GM23338 (cell line): ENCODE measurements around the gene NABP1. TPM values are rescaled to one million over a fixed set of nuclear protein-coding genes. Genes with fewer than 3 reads are reported as not detected.

ENCODE experiments used
- ATAC-seq: fragments of 200-7000 bp; cut with Tn5 transposase; 3 replicates; pipeline ENCODE4 v1.9.1; 2020
- DNase-seq: peaks from one replicate; pipeline ENCODE4 v3.0.0-alpha.2; 2015; ENCODE audit warnings: low spot score
- H2AFZ ChIP-seq: fragments of 200-600 bp; sonication (generic); 2 replicates; pipeline ENCODE4 v1.8.0; 2016; ENCODE audit warnings: antibody characterized with exemption, mild to moderate bottlenecking, moderate library complexity
- H3F3A ChIP-seq: fragments of 200-600 bp; sonication (generic); replicated peaks from 2 replicates; pipeline ENCODE4 v1.8.0; 2017; ENCODE audit warnings: antibody characterized with exemption, mixed run types, low read depth
- H3K27ac ChIP-seq: fragments of 200-600 bp; sonication (generic); 2 replicates; pipeline ENCODE4 v1.6.1; 2016; ENCODE audit warnings: low read depth
- H3K27me3 ChIP-seq: fragments of 200-600 bp; sonication (generic); 2 replicates; pipeline ENCODE4 v1.8.0; 2016; ENCODE audit warnings: mild to moderate bottlenecking, mixed run types, moderate library complexity; ENCODE audit not compliant: insufficient read depth
- H3K36me3 ChIP-seq: fragments of 200-600 bp; sonication (generic); 2 replicates; pipeline ENCODE4 v1.8.0; 2016; ENCODE audit warnings: mild to moderate bottlenecking; ENCODE audit not compliant: insufficient read depth
- H3K4me1 ChIP-seq: fragments of 200-600 bp; sonication (generic); 2 replicates; pipeline ENCODE4 v1.8.0; 2016; ENCODE audit warnings: mild to moderate bottlenecking, moderate library complexity; ENCODE audit not compliant: insufficient read depth
- H3K4me2 ChIP-seq: fragments of 200-600 bp; sonication (generic); 2 replicates; pipeline ENCODE4 v1.7.1; 2017; ENCODE audit warnings: mixed run types
- H3K4me3 ChIP-seq: fragments of 200-600 bp; sonication (generic); 2 replicates; pipeline ENCODE4 v1.6.1; 2016; ENCODE audit warnings: mixed run types
- H3K79me2 ChIP-seq: fragments of 200-600 bp; sonication (generic); replicated peaks from 2 replicates; pipeline ENCODE4 v1.8.0; 2017; ENCODE audit warnings: mild to moderate bottlenecking; ENCODE audit not compliant: insufficient read depth
- H3K9me2 ChIP-seq: fragments of 200-600 bp; sonication (generic); 2 replicates; pipeline ENCODE4 v1.8.0; 2017; ENCODE audit not compliant: insufficient read depth
- H4K20me1 ChIP-seq: fragments of 200-600 bp; sonication (generic); replicated peaks from 2 replicates; pipeline ENCODE4 v1.8.0; 2017; ENCODE audit warnings: mild to moderate bottlenecking; ENCODE audit not compliant: insufficient read depth
- H3K27ac Mint-ChIP-seq: 2 replicates; pipeline ENCODE4 v1.8.0; 2020; ENCODE audit warnings: inconsistent platforms, mild to moderate bottlenecking, moderate library complexity, mixed read lengths
- H3K27me3 Mint-ChIP-seq: 3 replicates; pipeline ENCODE4 v1.8.0; 2022; ENCODE audit warnings: low read depth, mild to moderate bottlenecking, moderate library complexity, mixed read lengths, inconsistent platforms; ENCODE audit not compliant: insufficient read depth, poor library complexity
- H3K36me3 Mint-ChIP-seq: 3 replicates; pipeline ENCODE4 v1.8.0; 2021; ENCODE audit warnings: low read depth, mild to moderate bottlenecking, inconsistent platforms, moderate library complexity, mixed read lengths
- H3K4me1 Mint-ChIP-seq: 3 replicates; pipeline ENCODE4 v1.8.0; 2020; ENCODE audit warnings: mild to moderate bottlenecking, inconsistent platforms, mixed read lengths
- H3K4me3 Mint-ChIP-seq: 3 replicates; pipeline ENCODE4 v1.8.0; 2021; ENCODE audit warnings: moderate library complexity, mild to moderate bottlenecking, inconsistent platforms, mixed read lengths
- H3K9me3 Mint-ChIP-seq: 3 replicates; pipeline ENCODE4 v1.8.0; 2020; ENCODE audit warnings: moderate library complexity, mild to moderate bottlenecking, inconsistent platforms, mixed read lengths
- CTCF ChIP-seq, 2 experiments: fragments of 200-600 bp in 1 of 2; sonication (generic) in 1 of 2; conservative IDR thresholded peaks; 2 replicates each; pipeline versions ENCODE4 v1.5.1 to v1.6.1; 2016 to 2017; ENCODE audit warnings: antibody characterized with exemption in 2 of 2, low read depth in 2 of 2, mild to moderate bottlenecking in 2 of 2, moderate library complexity in 1 of 2
- ETS1 ChIP-seq: IDR thresholded peaks from 2 replicates; pipeline ENCODE4 v1.6.1; 2016; ENCODE audit warnings: antibody characterized with exemption
- JUNB ChIP-seq: IDR thresholded peaks from one replicate; pipeline ENCODE4 v1.6.1; 2016; ENCODE audit warnings: antibody characterized with exemption; ENCODE audit not compliant: unreplicated experiment
- NANOG ChIP-seq: IDR thresholded peaks from 2 replicates; pipeline ENCODE4 v1.6.1; 2016; ENCODE audit warnings: antibody characterized with exemption, borderline replicate concordance
- POLR2AphosphoS5 ChIP-seq: IDR thresholded peaks from 2 replicates; pipeline ENCODE4 v1.6.1; 2016; ENCODE audit warnings: antibody characterized with exemption, low read depth
- STAT1 ChIP-seq: IDR thresholded peaks from one replicate; pipeline ENCODE4 v1.6.1; 2016; ENCODE audit warnings: antibody characterized with exemption; ENCODE audit not compliant: unreplicated experiment
- ZNF114 ChIP-seq: fragments of 250-450 bp; sonication (Bioruptor Pico); IDR thresholded peaks from 2 replicates; pipeline ENCODE4 v1.5.0; 2020; ENCODE audit warnings: mild to moderate bottlenecking, moderate library complexity
- ZNF331 ChIP-seq: fragments of 250-450 bp; sonication (Bioruptor Pico); IDR thresholded peaks from 2 replicates; pipeline ENCODE4 v1.5.0; 2020; ENCODE audit warnings: low read depth, mild to moderate bottlenecking, moderate library complexity
- polyA plus RNA-seq: library from polyadenylated mRNA; unstranded; fragments of >200 nt; fragmentation: Nextera tagmentation; extraction: Ambion mirVana; gene quantifications from 2 replicates; pipeline ENCODE4 v1.2.1, GENCODE V29; 2016
- total RNA-seq: library from RNA; depleted of rRNA; stranded (reverse); fragments of >200 nt; shearing (Covaris generic); gene quantifications from 2 replicates; pipeline ENCODE4 v1.2.3, GENCODE V29; 2014
- TF ChIP-seq, protein P1 (sequence below): IDR thresholded peaks from one replicate; pipeline ENCODE4 v1.6.1; 2018; ENCODE audit warnings: antibody characterized with exemption; ENCODE audit not compliant: unreplicated experiment
- TF ChIP-seq, protein P2 (sequence below): fragments of 250-450 bp; sonication (Bioruptor Pico); IDR thresholded peaks from 2 replicates; pipeline ENCODE4 v1.5.0; 2020; ENCODE audit warnings: mild to moderate bottlenecking, moderate library complexity

The NABP1 gene
- total and polyA plus RNA-seq, 2 experiments from 2014 or later, result 5.2 to 5.6 TPM

DNA sequence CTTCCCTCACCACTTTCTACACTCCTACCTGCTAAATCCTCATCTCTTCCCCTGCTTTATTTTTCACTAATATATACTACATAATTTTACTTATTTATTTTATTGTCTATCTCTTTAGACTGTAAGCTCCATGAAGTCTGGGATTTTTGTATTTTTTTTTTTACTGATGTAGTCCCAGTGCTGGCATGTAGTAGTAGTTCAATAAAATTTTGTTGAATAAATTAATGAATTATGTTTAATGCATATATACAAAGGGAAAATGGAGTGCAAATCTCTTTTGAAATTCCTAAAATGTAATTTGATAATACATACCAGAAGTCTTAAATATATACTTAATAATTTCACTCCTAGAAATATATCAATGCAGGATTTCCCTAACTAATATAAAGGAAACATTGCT, 7.1 kb upstream of the NABP1 start:
- no peaks in the 10 kb centered on the region for H3K27me3 ChIP-seq
- no peaks in the 10 kb centered on the region for H3K9me3 Mint-ChIP-seq
- no peak for ATAC-seq
- no peak overlapping the region for H3K27ac Mint-ChIP-seq
- no peaks in the 10 kb centered on the region for H4K20me1 ChIP-seq
- H3F3A ChIP-seq, result no peaks in the 10 kb centered on the region
- no peak overlapping the region for H3K27ac ChIP-seq
- H3K4me1 Mint-ChIP-seq, result peaks cover 5% of the 10 kb centered on the region
- no peak overlapping the region for H3K4me3 Mint-ChIP-seq
- no peaks in the 10 kb centered on the region for H3K79me2 ChIP-seq
- H3K4me2 ChIP-seq, result no peak overlapping the region
- H2AFZ ChIP-seq, result no peak overlapping the region
- H3K36me3 Mint-ChIP-seq, result no peaks in the 10 kb centered on the region
- no peak for DNase-seq
- H3K4me3 ChIP-seq, result no peak overlapping the region
- TF ChIP-seq STAT1, result no peak
- TF ChIP-seq, protein P1, sequence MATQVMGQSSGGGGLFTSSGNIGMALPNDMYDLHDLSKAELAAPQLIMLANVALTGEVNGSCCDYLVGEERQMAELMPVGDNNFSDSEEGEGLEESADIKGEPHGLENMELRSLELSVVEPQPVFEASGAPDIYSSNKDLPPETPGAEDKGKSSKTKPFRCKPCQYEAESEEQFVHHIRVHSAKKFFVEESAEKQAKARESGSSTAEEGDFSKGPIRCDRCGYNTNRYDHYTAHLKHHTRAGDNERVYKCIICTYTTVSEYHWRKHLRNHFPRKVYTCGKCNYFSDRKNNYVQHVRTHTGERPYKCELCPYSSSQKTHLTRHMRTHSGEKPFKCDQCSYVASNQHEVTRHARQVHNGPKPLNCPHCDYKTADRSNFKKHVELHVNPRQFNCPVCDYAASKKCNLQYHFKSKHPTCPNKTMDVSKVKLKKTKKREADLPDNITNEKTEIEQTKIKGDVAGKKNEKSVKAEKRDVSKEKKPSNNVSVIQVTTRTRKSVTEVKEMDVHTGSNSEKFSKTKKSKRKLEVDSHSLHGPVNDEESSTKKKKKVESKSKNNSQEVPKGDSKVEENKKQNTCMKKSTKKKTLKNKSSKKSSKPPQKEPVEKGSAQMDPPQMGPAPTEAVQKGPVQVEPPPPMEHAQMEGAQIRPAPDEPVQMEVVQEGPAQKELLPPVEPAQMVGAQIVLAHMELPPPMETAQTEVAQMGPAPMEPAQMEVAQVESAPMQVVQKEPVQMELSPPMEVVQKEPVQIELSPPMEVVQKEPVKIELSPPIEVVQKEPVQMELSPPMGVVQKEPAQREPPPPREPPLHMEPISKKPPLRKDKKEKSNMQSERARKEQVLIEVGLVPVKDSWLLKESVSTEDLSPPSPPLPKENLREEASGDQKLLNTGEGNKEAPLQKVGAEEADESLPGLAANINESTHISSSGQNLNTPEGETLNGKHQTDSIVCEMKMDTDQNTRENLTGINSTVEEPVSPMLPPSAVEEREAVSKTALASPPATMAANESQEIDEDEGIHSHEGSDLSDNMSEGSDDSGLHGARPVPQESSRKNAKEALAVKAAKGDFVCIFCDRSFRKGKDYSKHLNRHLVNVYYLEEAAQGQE, result no peak
- no peak for TF ChIP-seq ZNF114 (CRISPR knock-in tag)
- TF ChIP-seq POLR2AphosphoS5, result no peak
- TF ChIP-seq, protein P2, sequence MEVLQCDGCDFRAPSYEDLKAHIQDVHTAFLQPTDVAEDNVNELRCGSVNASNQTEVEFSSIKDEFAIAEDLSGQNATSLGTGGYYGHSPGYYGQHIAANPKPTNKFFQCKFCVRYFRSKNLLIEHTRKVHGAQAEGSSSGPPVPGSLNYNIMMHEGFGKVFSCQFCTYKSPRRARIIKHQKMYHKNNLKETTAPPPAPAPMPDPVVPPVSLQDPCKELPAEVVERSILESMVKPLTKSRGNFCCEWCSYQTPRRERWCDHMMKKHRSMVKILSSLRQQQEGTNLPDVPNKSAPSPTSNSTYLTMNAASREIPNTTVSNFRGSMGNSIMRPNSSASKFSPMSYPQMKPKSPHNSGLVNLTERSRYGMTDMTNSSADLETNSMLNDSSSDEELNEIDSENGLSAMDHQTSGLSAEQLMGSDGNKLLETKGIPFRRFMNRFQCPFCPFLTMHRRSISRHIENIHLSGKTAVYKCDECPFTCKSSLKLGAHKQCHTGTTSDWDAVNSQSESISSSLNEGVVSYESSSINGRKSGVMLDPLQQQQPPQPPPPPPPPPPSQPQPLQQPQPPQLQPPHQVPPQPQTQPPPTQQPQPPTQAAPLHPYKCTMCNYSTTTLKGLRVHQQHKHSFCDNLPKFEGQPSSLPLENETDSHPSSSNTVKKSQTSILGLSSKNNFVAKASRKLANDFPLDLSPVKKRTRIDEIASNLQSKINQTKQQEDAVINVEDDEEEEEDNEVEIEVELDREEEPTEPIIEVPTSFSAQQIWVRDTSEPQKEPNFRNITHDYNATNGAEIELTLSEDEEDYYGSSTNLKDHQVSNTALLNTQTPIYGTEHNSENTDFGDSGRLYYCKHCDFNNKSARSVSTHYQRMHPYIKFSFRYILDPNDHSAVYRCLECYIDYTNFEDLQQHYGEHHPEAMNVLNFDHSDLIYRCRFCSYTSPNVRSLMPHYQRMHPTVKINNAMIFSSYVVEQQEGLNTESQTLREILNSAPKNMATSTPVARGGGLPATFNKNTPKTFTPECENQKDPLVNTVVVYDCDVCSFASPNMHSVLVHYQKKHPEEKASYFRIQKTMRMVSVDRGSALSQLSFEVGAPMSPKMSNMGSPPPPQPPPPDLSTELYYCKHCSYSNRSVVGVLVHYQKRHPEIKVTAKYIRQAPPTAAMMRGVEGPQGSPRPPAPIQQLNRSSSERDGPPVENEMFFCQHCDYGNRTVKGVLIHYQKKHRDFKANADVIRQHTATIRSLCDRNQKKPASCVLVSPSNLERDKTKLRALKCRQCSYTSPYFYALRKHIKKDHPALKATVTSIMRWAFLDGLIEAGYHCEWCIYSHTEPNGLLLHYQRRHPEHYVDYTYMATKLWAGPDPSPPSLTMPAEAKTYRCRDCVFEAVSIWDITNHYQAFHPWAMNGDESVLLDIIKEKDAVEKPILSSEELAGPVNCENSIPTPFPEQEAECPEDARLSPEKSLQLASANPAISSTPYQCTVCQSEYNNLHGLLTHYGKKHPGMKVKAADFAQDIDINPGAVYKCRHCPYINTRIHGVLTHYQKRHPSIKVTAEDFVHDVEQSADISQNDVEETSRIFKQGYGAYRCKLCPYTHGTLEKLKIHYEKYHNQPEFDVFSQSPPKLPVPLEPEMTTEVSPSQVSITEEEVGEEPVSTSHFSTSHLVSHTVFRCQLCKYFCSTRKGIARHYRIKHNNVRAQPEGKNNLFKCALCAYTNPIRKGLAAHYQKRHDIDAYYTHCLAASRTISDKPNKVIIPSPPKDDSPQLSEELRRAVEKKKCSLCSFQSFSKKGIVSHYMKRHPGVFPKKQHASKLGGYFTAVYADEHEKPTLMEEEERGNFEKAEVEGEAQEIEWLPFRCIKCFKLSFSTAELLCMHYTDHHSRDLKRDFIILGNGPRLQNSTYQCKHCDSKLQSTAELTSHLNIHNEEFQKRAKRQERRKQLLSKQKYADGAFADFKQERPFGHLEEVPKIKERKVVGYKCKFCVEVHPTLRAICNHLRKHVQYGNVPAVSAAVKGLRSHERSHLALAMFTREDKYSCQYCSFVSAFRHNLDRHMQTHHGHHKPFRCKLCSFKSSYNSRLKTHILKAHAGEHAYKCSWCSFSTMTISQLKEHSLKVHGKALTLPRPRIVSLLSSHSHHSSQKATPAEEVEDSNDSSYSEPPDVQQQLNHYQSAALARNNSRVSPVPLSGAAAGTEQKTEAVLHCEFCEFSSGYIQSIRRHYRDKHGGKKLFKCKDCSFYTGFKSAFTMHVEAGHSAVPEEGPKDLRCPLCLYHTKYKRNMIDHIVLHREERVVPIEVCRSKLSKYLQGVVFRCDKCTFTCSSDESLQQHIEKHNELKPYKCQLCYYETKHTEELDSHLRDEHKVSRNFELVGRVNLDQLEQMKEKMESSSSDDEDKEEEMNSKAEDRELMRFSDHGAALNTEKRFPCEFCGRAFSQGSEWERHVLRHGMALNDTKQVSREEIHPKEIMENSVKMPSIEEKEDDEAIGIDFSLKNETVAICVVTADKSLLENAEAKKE (CRISPR knock-in tag), result no peak
- TF ChIP-seq CTCF (conservative IDR thresholded peaks at IDR 0.05; ENCODE audit: low read depth in 2 of 2), result no peak
- no peak for TF ChIP-seq ZNF331 (CRISPR knock-in tag)
- no peak for TF ChIP-seq ETS1
- TF ChIP-seq NANOG, result no peak
- TF ChIP-seq JUNB, result no peak
- H3K9me2 ChIP-seq, result no peaks in the 10 kb centered on the region
- no peaks in the 10 kb centered on the region for H3K27me3 Mint-ChIP-seq
- no peaks in the 10 kb centered on the region for H3K36me3 ChIP-seq
- H3K4me1 ChIP-seq, result no peaks in the 10 kb centered on the region
